Loucy (cell line): ENCODE measurements around the gene MAP1S.

Experiments used
- H2AFZ ChIP-seq: fragments of 200-600 bp; sonication (generic); 2 replicates; pipeline ENCODE4 v1.6.0; 2016; ENCODE audit warnings: antibody characterized with exemption, mild to moderate bottlenecking, low read length, moderate library complexity
- H3F3A ChIP-seq: fragments of 200-600 bp; 2 replicates; pipeline ENCODE4 v1.6.0; 2016; ENCODE audit warnings: antibody characterized with exemption, low read depth, mild to moderate bottlenecking
- H3K27me3 ChIP-seq: fragments of 200-600 bp; sonication (generic); 2 replicates; pipeline ENCODE4 v1.6.1; 2014; ENCODE audit warnings: low read length, mild to moderate bottlenecking; ENCODE audit not compliant: insufficient read depth, poor library complexity, severe bottlenecking
- H3K36me3 ChIP-seq: fragments of 200-600 bp; sonication (generic); 2 replicates; pipeline ENCODE4 v1.6.1; 2016; ENCODE audit warnings: low read length; ENCODE audit not compliant: insufficient read depth
- H3K4me1 ChIP-seq: fragments of 200-600 bp; sonication (generic); 2 replicates; pipeline ENCODE4 v1.5.1; 2014; ENCODE audit warnings: low read length, mild to moderate bottlenecking; ENCODE audit not compliant: insufficient read depth, poor library complexity, severe bottlenecking
- H3K4me2 ChIP-seq: fragments of 200-600 bp; sonication (generic); 2 replicates; pipeline ENCODE4 v1.6.0; 2014; ENCODE audit warnings: antibody characterized with exemption, low read length, low read depth, mild to moderate bottlenecking; ENCODE audit not compliant: poor library complexity, severe bottlenecking
- H3K4me3 ChIP-seq: fragments of 200-600 bp; sonication (generic); 2 replicates; pipeline ENCODE4 v1.5.1; 2014; ENCODE audit warnings: low read length, mild to moderate bottlenecking, mixed read lengths; ENCODE audit not compliant: poor library complexity, severe bottlenecking
- H3K79me2 ChIP-seq: fragments of 200-600 bp; sonication (generic); 2 replicates; pipeline ENCODE4 v1.6.1; 2014; ENCODE audit warnings: low read length; ENCODE audit not compliant: insufficient read depth
- H3K9ac ChIP-seq: fragments of 200-600 bp; sonication (generic); 2 replicates; pipeline ENCODE4 v1.6.0; 2014; ENCODE audit warnings: mild to moderate bottlenecking, low read depth, low read length, moderate library complexity; ENCODE audit not compliant: poor library complexity, severe bottlenecking
- H3K9me2 ChIP-seq: fragments of 200-600 bp; sonication (generic); replicated peaks from 2 replicates; pipeline ENCODE4 v1.6.1; 2016; ENCODE audit warnings: low read depth, low read length, mixed read lengths
- H3K9me3 ChIP-seq: fragments of 200-600 bp; sonication (generic); 2 replicates; pipeline ENCODE4 v1.6.1; 2014; ENCODE audit warnings: mild to moderate bottlenecking, antibody characterized with exemption, low read length, low read depth; ENCODE audit not compliant: insufficient read depth
- H4K20me1 ChIP-seq: fragments of 200-600 bp; sonication (generic); 2 replicates; pipeline ENCODE4 v1.6.0; 2014; ENCODE audit warnings: antibody characterized with exemption, low read length, mild to moderate bottlenecking; ENCODE audit not compliant: insufficient read depth, poor library complexity, severe bottlenecking
- CTCF ChIP-seq: fragments of 200-600 bp; sonication (generic); conservative IDR thresholded peaks from 2 replicates; pipeline ENCODE4 v1.5.1; 2014; ENCODE audit warnings: mild to moderate bottlenecking, antibody characterized with exemption, low read length
- EZH2phosphoT487 ChIP-seq: fragments of 200-600 bp; IDR thresholded peaks from 2 replicates; pipeline ENCODE4 v1.6.1; 2018; ENCODE audit warnings: antibody characterized with exemption, mild to moderate bottlenecking, moderate library complexity, borderline replicate concordance

Gene MAP1S

DNA sequence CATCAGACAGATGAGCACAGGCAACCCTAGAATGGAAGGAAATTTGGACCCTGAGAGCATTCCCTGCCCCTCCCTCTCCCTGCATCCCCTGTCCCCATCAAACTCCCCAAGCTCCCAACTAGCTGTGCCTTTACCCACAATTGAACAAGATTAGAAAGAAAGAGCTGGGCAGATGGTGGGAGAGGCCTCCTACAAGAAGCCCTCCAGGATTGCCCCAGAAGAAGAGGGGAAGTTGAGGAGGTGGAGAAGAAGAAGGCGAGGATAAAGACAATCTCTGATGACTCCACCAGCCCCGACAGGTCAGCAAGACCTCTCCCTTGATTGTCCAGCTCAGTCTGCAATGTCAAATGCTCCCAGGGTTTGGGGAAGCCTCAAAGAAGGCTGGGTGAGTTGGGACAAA is 43.0 kb upstream of the MAP1S start:
- no peaks in the 10 kb centered on the region for H3K9me3 ChIP-seq
- H3K79me2 ChIP-seq, result no peaks in the 10 kb centered on the region
- no peak overlapping the region for H3K4me2 ChIP-seq
- H3K27me3 ChIP-seq, result no peaks in the 10 kb centered on the region
- no peak overlapping the region for H3K4me3 ChIP-seq
- no peaks in the 10 kb centered on the region for H3K9me2 ChIP-seq
- H3K9ac ChIP-seq, result no peak overlapping the region
- H2AFZ ChIP-seq, result no peak overlapping the region
- TF ChIP-seq EZH2phosphoT487, result no peak
- TF ChIP-seq CTCF, result no peak
- no peaks in the 10 kb centered on the region for H3K36me3 ChIP-seq
- H3F3A ChIP-seq, result no peaks in the 10 kb centered on the region
- no peaks in the 10 kb centered on the region for H4K20me1 ChIP-seq
- H3K4me1 ChIP-seq, result no peaks in the 10 kb centered on the region

- Histone ChIP-seq H3K36me3 (no peaks in the 10 kb centered on the region), H3K9me2 (no peaks in the 10 kb centered on the region), H3K9ac (no peak overlapping the region), H4K20me1 (no peaks in the 10 kb centered on the region), H2AFZ (no peak overlapping the region), H3F3A (no peaks in the 10 kb centered on the region), H3K27me3 (no peaks in the 10 kb centered on the region), H3K79me2 (no peaks in the 10 kb centered on the region), H3K9me3 (no peaks in the 10 kb centered on the region), H3K4me2 (no peak overlapping the region), H3K4me1 (no peaks in the 10 kb centered on the region), H3K4me3 (no peak overlapping the region)
- peak; percentile 55 for TF ChIP-seq CTCF
- no peak for TF ChIP-seq EZH2phosphoT487
Measured at GRCh38 chr19:17677002-17677401, 42.3 kb upstream of the MAP1S start.

- H2AFZ ChIP-seq, result no peak overlapping the region
Measured at GRCh38 chr19:17678836-17679235, 40.4 kb upstream of the MAP1S start.

More at GRCh38 chr19:17678836-17679235, 40.4 kb upstream of the MAP1S start:
- TF ChIP-seq EZH2phosphoT487, result no peak
- no peak for TF ChIP-seq CTCF
- Histone ChIP-seq H3K4me2 (no peak overlapping the region), H3K9me3 (no peaks in the 10 kb centered on the region), H3K4me1 (no peaks in the 10 kb centered on the region), H4K20me1 (no peaks in the 10 kb centered on the region), H3K4me3 (no peak overlapping the region), H3K36me3 (no peaks in the 10 kb centered on the region), H3K27me3 (no peaks in the 10 kb centered on the region), H3K9ac (no peak overlapping the region), H3K9me2 (no peaks in the 10 kb centered on the region), H3K79me2 (no peaks in the 10 kb centered on the region), H3F3A (no peaks in the 10 kb centered on the region)
